ENCODE measurements around the gene MLLT11.
"Not testable (repeated sequence)": the region's sequence is repeated elsewhere in the genome, so short reads cannot be mapped to it uniquely, and the experiment has no call there.

Gene MLLT11

DNA sequence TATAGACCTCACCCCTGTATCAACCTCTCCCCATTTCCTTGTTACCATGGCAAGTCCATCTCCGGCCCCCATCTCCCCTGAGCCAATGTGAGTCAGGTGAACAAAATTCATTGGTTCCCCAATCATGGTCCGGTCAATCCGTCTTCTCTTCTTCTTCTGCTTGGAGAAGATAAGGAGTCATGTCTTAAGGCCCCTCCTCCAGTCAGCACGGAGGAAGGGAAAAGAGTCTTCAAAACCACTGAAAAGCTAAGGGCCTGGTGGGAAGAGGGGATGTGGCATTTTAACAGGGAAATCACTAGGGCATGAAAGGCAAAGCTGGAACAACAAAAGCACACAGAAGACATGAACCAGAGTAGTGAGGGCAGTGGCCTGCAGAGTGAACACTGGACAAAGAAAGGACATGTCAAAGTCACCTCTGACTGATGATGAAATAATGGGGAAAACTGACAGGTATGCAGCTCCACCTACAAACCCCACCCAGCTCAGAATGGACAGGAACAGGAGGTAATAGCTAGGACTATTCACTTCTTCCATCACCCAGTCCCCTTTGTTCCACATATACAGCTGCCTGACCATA lies 5.1 kb upstream of the MLLT11 start:
- DNase-seq, result no peak

DNA sequence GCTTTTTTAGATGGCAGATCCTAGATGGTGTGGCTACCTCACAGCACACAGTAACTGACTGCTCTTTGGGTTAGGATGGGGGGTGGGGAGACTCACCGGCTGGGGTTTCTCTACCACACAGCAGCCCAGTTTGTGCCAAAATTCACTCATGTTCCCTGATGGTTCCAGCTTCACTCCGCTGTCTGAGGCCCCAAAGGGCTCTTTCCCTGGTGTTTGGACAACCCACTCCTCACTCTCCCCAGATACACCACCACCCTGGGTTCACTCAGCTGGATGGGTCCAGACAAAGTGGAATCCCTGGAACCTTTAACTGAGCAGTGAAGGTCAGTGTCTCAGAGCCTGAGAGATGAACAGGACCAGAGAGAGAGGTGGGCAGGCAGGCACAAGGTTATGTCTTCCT lies 4.6 kb upstream of the MLLT11 start:
- DNase-seq, result no peak

DNA sequence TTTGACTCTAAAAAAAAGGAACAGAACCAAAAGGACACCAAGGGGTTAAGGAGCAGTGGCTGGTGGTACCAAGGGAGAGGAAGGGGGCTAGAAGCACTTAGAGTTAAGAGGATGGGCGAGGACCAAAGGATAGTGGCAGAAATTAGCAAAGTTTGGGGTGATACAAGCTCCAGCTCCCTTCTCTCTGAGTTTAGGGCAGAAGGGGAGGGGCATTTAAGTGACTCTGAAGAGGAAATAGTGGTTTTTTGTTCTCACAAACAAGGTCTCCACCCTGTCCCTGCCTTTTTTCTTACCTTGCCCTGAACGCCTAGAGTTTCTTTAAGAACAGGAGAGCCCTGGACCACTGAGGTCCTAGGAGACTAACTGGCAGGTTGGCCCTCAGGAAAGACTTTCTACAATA lies 4.0 kb upstream of the MLLT11 start:
- no peak for DNase-seq

DNA sequence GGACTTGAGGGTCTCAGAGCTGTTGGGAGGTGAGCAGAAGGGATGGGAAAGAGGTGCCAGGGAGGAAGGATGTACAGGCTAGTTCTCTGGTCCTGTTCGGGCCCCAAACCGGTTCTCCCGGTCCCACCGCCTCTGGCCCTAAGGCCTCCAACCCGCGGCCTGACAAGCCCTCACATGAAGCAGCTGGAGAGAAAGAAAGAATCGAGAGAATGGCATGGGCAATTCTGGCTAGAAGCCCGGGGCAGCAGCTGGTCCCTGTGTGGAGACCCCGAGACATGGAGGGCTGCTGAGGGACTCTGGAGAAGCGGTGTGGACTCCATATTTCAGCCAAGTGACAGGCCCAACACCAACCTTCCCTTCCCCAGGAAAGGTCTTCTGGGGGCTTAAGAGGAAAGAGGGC lies 1.5 kb upstream of the MLLT11 start:
- DNase-seq, result peak; percentile 80

DNA sequence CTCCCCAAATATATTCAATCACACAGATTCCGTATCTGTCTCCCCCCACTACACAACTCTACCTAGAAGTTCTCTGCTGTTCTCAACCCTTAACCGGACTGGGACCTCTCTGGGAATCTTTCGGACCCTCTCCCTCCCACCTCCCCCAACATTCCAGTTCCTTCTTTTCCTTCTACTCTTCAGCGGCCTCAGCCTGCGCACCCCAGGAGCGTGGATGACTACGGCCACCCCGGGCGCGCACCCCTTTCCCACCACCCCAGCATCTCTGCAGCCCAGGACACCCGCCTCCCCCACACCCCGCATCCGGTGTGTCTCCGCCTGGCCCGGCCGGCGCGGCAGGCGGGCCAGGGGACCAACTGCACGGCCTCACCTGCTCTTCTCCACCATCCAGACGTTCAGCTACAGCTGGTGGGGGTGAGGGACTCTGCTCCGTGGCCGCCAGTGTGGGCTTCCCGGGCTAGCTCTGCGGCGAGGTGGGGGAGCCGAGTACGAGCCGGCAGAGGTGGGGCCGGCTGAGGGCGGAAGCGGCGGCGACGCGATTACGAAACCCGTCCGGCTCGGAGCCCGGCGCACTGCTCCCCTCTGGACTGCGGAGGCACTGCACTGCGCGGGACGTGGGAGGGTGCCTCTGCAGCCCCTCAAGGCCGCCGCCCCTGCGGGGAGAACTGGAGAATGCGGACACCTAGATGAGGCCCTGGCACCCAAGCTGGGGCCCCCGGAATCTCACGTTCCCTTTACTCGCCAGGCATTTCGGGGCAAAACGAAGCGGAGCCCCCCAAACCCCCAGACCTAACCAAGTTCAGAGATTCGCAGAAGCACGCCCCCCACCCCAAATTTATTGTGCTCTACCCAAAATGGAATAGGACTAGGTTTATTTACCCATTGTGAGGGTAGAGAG lies 839 bp upstream of the MLLT11 start, which contains the start of gene CDC42SE1:
Gene CDC42SE1, minus strand, starts transcription at position 514 of the 898 bp plus-strand sequence. CDS start 3,892 bp downstream, outside the sequence.
- peak; percentile 94 for DNase-seq

DNA sequence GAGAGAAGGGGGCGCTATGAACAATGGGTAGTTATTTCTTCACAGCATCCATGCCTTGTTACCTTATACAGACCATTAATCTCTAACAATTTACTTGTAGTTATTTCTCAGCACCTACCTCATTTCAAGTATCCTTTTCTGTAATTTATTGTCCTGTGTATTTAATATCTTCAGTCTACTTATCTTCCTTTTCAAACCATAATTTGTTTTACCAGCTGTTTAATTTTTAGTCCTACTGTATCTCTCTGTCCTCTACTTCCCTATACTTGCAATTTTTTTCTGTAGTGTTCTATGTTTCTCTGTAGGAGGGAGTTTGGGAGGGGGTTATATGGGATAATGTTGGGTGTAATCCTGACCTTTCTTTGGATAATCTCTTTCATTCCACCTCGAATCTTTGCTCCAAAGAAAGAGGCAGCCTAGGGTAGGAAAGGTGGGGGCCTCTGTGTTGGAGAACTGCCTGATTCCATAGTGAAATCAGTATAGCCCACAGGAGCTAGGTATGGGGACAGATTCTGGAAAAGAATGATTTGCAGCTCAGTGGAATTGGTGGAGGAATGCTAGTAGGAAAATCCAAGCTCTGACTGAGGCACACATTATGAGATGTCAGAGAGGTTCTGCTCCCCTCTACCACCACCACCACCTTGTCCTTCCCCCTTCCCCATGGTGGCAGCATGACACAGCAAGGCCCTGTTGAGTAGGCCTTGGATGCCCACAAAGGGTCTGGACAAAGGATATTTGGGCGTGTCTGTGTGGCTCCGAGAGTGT lies 642 bp downstream of the MLLT11 start:
- peak; percentile 51 for DNase-seq

DNA sequence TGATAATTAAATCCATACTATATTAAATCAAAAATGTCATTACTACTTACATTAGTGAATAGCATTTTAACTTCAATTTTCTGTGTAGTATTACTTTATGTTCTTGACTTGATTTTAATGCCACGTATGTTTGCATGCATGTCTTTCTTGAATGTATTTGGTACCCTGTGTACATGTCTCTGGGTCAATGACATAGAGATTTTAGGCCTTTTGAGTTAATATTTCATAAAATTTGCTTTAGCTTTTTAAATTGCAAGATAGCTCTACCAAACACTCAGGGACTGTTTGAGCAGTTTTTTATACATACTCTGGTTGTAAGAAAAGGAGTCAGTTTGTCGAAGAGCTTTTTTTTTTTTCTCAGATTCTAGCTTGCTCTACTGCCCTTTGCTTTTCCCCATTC lies 1.5 kb downstream of the MLLT11 start:
- no peak for DNase-seq

DNA sequence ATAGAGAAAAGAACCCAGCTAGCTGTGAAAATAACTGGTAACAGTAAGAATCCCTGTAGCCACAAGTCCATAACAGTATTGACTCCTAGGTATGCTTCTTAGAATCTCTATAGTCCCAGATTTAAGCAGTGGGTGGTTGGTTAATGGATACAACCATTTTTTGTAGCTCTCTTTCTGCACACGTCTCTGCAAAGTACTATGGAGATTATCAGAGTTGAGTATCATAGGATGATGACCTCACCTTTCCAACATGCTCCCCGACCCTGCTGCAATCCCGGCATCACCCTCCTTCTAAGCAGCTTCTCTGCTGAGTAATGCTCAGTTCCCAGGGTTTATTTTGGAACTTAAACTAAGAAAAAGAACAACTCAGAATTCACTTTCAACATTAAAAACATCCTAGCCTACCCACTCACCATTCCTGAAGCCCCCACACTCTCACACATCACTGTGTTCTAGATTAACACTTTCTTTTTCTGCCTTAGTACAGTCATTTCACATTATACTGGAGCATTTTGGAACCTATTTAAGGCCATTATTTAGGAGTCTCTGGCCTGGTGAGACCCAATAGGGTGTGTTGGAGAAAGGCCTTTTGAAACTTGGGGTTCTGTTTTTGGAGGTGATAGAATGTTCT lies 2.7 kb downstream of the MLLT11 start:
- no peak for DNase-seq

DNA sequence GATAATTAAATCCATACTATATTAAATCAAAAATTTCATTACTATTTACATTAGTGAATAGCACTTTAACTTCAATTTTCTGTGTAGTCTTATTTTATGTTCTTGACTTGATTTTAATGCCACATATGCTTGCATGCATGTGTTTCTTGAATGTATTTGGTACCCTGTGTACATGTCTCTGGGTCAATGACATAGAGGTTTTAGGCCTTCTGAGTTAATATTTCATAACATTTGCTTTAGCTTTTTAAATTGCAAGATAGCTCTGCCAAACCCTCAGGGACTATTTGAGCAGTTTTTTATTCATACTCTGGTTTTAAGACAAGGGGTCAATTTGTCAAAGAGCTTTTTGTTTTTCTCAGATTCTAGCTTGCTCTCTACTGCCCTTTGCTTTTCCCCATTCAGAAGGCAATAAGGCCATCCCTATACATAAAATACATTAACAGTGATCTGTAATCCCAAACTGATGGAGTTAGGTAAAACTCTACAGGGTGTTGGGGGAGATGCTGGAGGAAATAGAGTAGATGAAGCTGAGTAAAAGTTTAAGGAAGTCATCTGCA lies 5.0 kb downstream of the MLLT11 start:
- DNase-seq, result no peak

DNA sequence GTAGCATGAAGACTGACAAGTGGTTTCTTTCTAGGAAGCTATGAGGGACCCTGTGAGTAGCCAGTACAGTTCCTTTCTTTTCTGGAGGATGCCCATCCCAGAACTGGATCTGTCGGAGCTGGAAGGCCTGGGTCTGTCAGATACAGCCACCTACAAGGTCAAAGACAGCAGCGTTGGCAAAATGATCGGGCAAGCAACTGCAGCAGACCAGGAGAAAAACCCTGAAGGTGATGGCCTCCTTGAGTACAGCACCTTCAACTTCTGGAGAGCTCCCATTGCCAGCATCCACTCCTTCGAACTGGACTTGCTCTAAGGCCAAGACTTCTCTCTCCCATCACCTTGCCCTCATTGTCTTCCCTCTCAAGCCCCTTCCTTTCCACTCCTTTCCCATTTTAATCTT lies 7.0 kb downstream of the MLLT11 start:
- DNase-seq, result no peak

DNA sequence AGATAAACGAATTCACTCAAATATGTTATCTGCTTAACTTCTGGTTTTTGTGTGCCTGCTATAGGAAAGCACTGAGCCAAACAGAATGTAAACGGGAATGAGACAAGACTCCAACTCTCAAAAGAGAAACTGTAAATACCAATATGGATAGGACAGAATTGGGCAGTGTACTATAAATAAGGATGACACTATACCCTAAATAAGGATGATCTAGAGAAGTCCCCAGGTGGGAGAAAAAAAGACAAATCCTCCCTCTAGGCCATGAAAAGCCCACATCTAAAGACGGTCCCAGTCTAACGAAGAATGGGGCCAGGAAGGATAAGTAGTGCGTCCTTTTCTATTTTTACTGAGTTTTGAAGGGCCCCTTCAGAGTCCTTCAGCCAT lies 8.9 kb downstream of the MLLT11 start:
- DNase-seq, result no peak

DNA sequence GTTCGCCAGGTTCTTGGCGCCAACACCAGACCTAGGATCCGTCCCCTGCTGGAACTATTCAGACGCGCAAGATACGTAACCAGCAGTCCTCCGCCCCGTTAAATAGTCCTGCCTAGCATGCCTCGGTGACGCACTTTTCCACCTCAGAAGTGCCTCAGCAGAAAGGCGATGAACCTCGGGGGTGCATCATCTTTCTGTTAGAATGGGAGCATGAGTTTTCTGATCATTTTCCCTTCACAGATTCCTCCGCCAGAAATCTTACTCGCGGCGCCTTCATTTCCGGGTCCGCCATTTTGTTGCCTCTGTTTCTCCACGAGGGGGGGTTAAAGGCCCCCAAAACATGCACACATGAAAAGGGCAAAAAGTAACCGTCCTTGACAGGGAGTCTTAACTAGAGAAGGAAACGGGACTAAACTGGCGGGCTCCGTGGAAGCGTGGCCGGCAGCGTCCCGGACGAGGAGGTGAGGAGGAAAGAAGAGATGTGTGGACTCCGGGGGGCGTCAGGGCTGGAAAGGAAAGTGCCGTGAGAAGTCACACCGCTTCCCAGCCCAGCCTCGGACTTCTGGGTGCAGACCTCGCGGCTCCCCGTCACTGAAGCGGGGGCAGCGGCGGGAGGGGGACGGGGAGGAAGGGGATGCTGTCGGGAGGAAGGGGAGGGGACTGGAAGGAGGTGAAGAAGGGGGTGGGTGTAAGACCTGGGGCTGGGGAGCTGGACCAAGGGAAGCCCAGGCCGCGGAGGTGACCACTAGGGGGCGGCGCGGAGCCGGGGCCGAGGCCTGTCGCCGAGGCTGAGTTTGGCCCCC lies 10.5 kb downstream of the MLLT11 start, which contains the start of gene GABPB2:
Gene GABPB2, plus strand, starts transcription at position 288 of the 803 bp plus-strand sequence. CDS start 17,429 bp downstream, outside the sequence.
- peak; percentile 100 for DNase-seq

DNA sequence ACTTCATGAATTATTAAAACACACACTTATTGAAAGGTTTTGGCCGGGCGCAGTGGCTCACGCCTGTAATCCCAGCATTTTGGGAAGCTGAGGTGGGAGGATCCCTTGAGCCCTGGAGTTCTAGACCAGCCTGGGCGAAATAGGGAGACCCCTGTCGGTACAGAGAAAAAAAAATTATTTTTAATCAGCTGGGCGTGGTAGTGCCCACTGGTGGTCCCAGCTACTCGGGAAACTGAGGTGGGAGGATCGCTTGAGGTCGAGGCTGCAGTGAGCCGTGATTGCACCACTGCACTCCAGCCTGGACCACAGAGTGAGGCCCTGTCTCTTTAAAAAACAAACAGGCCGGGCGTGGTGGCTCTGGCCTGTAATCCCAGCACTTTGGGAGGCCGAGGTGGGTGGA lies 12.0 kb downstream of the MLLT11 start:
- no peak for DNase-seq

DNA sequence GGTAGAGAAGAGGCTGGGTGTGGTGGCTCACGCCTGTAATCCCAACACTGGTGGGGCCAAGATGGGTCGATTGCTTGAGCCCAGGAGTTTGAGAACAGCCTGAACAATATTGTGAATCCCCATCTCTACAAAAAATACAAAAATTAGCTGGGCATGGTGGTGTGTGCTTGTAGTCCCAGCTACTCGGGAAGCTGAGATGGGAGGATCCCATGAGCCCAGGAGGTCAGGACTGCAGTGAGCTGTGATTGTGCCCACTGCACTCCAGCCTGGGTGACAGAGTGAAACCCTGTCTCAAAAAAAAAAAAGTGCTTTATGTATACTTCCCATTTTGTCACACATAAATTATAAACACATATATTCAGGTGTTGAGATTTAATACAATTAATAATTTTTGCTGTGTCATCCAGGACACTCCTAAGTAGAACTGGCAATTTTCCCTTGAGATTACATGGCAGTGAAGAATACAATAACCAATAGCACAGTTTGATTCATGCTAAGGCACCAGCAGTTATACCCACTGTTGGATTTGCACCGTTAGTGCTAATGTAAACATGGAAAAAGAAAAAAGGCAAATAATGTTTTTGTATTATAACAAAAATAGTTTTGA lies 25.9 kb downstream of the MLLT11 start:
- no peak for DNase-seq

DNA sequence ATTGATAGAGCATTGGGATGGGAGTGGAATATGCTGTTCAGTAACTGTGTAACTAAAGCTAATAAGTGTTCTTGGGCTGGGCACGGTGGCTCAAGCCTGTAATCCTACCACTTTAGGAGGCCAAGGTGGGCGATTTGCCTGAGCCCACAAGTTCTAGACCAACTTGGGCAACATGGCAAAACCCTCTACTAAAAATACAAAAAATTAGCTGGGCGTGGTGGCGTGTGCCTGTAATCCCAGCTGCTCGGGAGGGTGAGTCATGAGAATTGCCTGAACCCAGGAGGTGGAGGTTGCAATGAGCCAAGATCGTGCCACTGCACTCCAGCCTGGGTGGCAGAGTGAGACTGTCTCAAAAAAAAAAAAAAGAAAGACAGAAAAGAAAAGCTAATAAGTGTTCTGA lies 37.2 kb downstream of the MLLT11 start:
- DNase-seq, result not testable (repeated sequence)

DNA sequence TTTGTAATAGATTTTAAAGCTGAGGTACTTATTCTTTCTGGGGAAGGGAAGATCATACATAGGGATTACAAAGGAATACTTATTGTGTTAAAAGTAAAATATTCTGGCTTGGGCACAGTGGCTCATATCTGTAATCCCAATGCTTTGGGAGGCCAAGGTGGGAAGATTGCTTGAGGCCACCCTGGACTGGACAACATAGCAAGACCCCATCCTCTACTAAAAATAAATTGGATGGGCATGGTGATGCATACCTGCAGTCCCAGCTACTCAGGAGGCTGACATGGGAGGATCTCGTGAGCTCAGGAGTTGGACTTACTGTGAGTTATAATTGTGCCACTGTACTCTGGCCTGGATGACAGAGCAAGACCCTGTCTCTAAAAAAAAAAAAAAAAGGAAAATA lies 37.9 kb downstream of the MLLT11 start:
- DNase-seq, result no peak

DNA sequence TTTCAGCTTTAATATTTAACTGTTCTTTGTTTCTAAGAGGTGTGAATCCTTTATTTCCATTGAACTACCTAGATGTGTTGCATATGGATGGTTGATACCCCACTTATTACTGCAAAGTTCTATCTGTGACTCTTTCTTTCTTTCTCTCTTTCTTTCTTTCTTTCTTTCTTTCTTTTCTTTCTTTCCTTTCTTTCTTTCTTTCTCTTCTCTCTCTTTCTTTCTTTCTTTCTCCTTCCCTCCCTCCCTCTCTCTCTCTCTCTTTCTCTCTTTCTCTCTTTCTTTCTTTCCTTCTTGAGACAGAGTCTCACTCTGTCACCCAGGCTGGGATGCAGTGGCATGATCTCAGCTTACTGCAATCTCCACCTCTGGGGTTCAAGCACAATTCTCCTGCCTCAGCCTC lies 44.4 kb downstream of the MLLT11 start:
- no peak for DNase-seq

DNA sequence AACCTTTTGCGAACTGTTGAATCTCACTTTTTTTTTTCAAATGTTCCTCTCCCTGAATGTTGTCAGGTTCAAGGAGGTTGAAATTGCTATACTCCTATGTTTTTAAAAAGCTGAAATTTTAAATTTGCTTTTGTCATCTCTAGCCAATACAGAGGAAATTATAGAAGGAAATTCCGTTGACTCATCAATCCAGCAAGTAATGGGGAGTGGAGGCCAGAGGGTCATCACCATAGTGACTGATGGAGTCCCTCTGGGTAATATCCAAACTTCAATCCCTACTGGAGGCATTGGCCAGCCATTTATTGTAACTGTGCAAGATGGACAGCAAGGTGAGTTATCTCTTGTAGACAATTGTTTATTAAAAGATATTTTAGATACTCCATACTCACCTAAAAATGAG lies 46.7 kb downstream of the MLLT11 start:
- no peak for DNase-seq

DNA sequence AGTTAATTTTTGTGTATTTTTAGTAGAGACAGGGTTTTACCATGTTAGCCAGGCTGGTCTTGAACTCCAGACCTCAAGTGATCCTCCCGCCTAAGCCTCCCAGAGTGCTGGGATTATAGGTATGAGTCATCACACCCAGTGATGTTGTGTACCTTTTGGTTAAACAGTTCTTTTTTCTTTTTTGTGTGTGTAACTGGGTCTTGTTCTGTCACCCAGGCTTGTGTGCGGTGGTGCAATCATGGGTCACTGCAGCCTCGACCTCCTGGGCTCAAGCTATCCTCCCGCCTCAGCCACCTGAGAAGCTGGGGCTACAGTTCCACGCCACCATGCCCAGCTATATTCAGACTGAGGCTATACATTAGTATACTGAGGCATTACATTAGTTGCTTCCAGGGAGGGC lies 48.1 kb downstream of the MLLT11 start:
- no peak for DNase-seq

DNA sequence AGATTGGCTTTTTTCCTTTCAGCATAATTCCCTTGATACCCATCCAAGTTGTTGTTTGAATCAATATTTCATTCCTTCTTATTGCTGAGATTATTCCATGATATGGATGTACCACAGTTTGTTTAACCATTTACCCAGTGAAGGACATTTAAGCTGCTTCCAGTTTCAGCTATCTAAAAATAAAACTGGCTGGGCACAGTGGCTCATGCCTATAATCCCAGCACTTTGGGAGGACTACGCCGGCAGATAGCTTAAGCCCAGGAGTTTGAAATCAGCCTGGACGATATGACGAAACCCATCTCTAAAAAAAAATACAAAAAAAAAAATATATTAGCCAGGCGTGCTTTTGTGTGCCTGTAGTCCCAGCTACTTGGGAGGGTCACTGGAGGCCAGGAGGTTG lies 53.7 kb downstream of the MLLT11 start:
- DNase-seq, result no peak

All from right kidney (tissue), 1 donor.